Brain microvascular endothelial cell (primary cell): Measurements from ENCODE around the gene DNAJC22.
A peak's percentile ranks its signal among the peaks of the same experiment; 100 is the strongest.

Experiments used
- DNase-seq: peaks from one replicate; pipeline ENCODE4 v3.0.0-alpha.2; 2020
- H3K27ac ChIP-seq: fragments of 250-450 bp; sonication (Bioruptor Pico); 2 replicates; pipeline ENCODE4 v1.5.1; 2020; ENCODE audit warnings: mild to moderate bottlenecking, moderate library complexity
- H3K27me3 ChIP-seq: fragments of 250-450 bp; sonication (Bioruptor Pico); replicated peaks from 2 replicates; pipeline ENCODE4 v1.5.1; 2020; ENCODE audit warnings: mild to moderate bottlenecking
- H3K36me3 ChIP-seq: fragments of 250-450 bp; sonication (Bioruptor Pico); replicated peaks from 2 replicates; pipeline ENCODE4 v1.5.1; 2020; ENCODE audit warnings: mild to moderate bottlenecking
- H3K4me3 ChIP-seq: 2 replicates; pipeline ENCODE4 v1.5.1; 2011; ENCODE audit warnings: low read depth, mild to moderate bottlenecking, control low read depth, low read length, moderate library complexity
- CTCF ChIP-seq: IDR thresholded peaks from 2 replicates; pipeline ENCODE4 v1.5.1; 2011; ENCODE audit warnings: low read depth, mild to moderate bottlenecking, moderate library complexity, low read length, control low read depth, inconsistent platforms; ENCODE audit errors: missing control alignments
- in situ Hi-C: cut with HindIII; loops from 2 replicates; pipeline ENCODE4 v1.10.0; 2017; ENCODE audit warnings: low sequenced_read_pairs, low pct_ligation_motif_present

The DNAJC22 gene

GRCh38 chr12:49348781-49349180 lies 2.1 kb downstream of the DNAJC22 start:
- Histone ChIP-seq H3K27ac (no peak overlapping the region), H3K36me3 (no peaks in the 10 kb centered on the region), H3K4me3 (no peak overlapping the region), H3K27me3 (peaks cover 7% of the 10 kb centered on the region)
- no peak for TF ChIP-seq CTCF
- no peak for DNase-seq
- in situ Hi-C loops: no loop called here

GRCh38 chr12:49349266-49349665 lies 2.6 kb downstream of the DNAJC22 start:
- in situ Hi-C loops: no loop called here
- Histone ChIP-seq H3K36me3 (no peaks in the 10 kb centered on the region), H3K4me3 (no peak overlapping the region), H3K27me3 (peaks cover 7% of the 10 kb centered on the region), H3K27ac (no peak overlapping the region)
- TF ChIP-seq CTCF: no peak
- DNase-seq: no peak

- Histone ChIP-seq H3K27me3 (no peaks in the 10 kb centered on the region), H3K4me3 (no peak overlapping the region), H3K36me3 (no peaks in the 10 kb centered on the region), H3K27ac (no peak overlapping the region)
- TF ChIP-seq CTCF: no peak
- in situ Hi-C loops: loop anchor here (25.0 kb wide), 1 partner anchor 160 kb away; no protein-coding TSS in a partner anchor
- DNase-seq: no peak
These were observed 5.7 kb downstream of the DNAJC22 start for GRCh38 chr12:49352351-49352750.

GRCh38 chr12:49355913-49356312 lies 9.2 kb downstream of the DNAJC22 start:
- Histone ChIP-seq H3K27me3 (no peaks in the 10 kb centered on the region), H3K4me3 (no peak overlapping the region), H3K36me3 (no peaks in the 10 kb centered on the region), H3K27ac (no peak overlapping the region)
- in situ Hi-C loops: loop anchor here (25.0 kb wide), 1 partner anchor 156 kb away; no protein-coding TSS in a partner anchor
- TF ChIP-seq CTCF: no peak
- no peak for DNase-seq

GRCh38 chr12:49357103-49357678 lies 10.5 kb downstream of the DNAJC22 start:
- no peaks in the 10 kb centered on the region for H3K27me3 ChIP-seq
- no peak for DNase-seq

More at GRCh38 chr12:49357103-49357678, 10.5 kb downstream of the DNAJC22 start:
- Histone ChIP-seq H3K36me3 (no peaks in the 10 kb centered on the region), H3K4me3 (no peak overlapping the region), H3K27ac (peak overlapping the region; percentile 17)
- in situ Hi-C loops: loop anchor here (25.0 kb wide), 1 partner anchor 155 kb away; no protein-coding TSS in a partner anchor
- TF ChIP-seq CTCF: peak; percentile 31
